Trophoblast cell (in vitro differentiated cells and primary cell): ENCODE measurements around the gene ABHD4.

Experiments used
- DNase-seq, 2 donors: peaks; one replicate each; pipeline ENCODE4 v3.0.0-alpha.2; 2016
- H2AFZ ChIP-seq: 2 replicates; pipeline ENCODE4 v1.6.1; 2013; ENCODE audit warnings: low read length, moderate library complexity, mild to moderate bottlenecking; ENCODE audit not compliant: insufficient read depth, poor library complexity
- H2AK5ac ChIP-seq: 2 replicates; pipeline ENCODE4 v1.6.1; 2013; ENCODE audit warnings: mild to moderate bottlenecking, low read length
- H2BK120ac ChIP-seq: 2 replicates; pipeline ENCODE4 v1.6.1; 2013; ENCODE audit warnings: low read length, mild to moderate bottlenecking, moderate library complexity; ENCODE audit not compliant: insufficient read depth, poor library complexity
- H2BK12ac ChIP-seq: 2 replicates; pipeline ENCODE4 v1.6.1; 2013; ENCODE audit warnings: mild to moderate bottlenecking, low read length, moderate library complexity
- H2BK5ac ChIP-seq: 2 replicates; pipeline ENCODE4 v1.6.1; 2013; ENCODE audit warnings: low read length, low read depth, moderate library complexity, mild to moderate bottlenecking; ENCODE audit not compliant: poor library complexity
- H3K14ac ChIP-seq: 2 replicates; pipeline ENCODE4 v1.6.1; 2013; ENCODE audit warnings: mild to moderate bottlenecking, low read length
- H3K18ac ChIP-seq: 2 replicates; pipeline ENCODE4 v1.6.1; 2013; ENCODE audit warnings: mild to moderate bottlenecking, low read length
- H3K23ac ChIP-seq: 2 replicates; pipeline ENCODE4 v1.6.1; 2013; ENCODE audit warnings: low read length
- H3K27ac ChIP-seq: 2 replicates; pipeline ENCODE4 v1.5.1; 2013; ENCODE audit warnings: low read depth, mild to moderate bottlenecking, inconsistent platforms, low read length, moderate library complexity
- H3K27me3 ChIP-seq: 2 replicates; pipeline ENCODE4 v1.6.1; 2013; ENCODE audit warnings: inconsistent platforms, mild to moderate bottlenecking, low read length, moderate library complexity; ENCODE audit not compliant: insufficient read depth
- H3K36me3 ChIP-seq, 2 experiments: 1 replicate in 1 of 2; 2 replicates in 1 of 2; pipeline ENCODE4 v1.6.1; 2013; ENCODE audit warnings: low read length in 2 of 2, mild to moderate bottlenecking in 2 of 2, moderate library complexity in 1 of 2; ENCODE audit not compliant: insufficient read depth in 2 of 2, control insufficient read depth in 1 of 2
- H3K4ac ChIP-seq: 2 replicates; pipeline ENCODE4 v1.6.1; 2013; ENCODE audit warnings: low read depth, mild to moderate bottlenecking, low read length, moderate library complexity
- H3K4me1 ChIP-seq, 2 experiments: 1 replicate in 1 of 2; 2 replicates in 1 of 2; pipeline ENCODE4 v1.6.1; 2013; ENCODE audit warnings: low read length in 2 of 2, mild to moderate bottlenecking in 2 of 2, moderate library complexity in 1 of 2; ENCODE audit not compliant: insufficient read depth in 2 of 2, control insufficient read depth in 1 of 2
- H3K4me2 ChIP-seq: 2 replicates; pipeline ENCODE4 v1.6.1; 2013; ENCODE audit warnings: inconsistent platforms, mild to moderate bottlenecking, low read length, moderate library complexity
- H3K4me3 ChIP-seq: 2 replicates; pipeline ENCODE4 v1.5.1; 2013; ENCODE audit warnings: mild to moderate bottlenecking, low read depth, low read length, inconsistent platforms
- H3K79me1 ChIP-seq: one replicate; pipeline ENCODE4 v1.6.1; 2013; ENCODE audit warnings: low read length
- H3K79me2 ChIP-seq: 2 replicates; pipeline ENCODE4 v1.6.1; 2013; ENCODE audit warnings: low read length, mild to moderate bottlenecking; ENCODE audit not compliant: control insufficient read depth, insufficient read depth, poor library complexity
- H3K9ac ChIP-seq: 2 replicates; pipeline ENCODE4 v1.6.1; 2013; ENCODE audit warnings: mild to moderate bottlenecking, low read length
- H3K9me3 ChIP-seq: 2 replicates; pipeline ENCODE4 v1.6.1; 2013; ENCODE audit warnings: low read depth, mild to moderate bottlenecking, control low read depth, inconsistent platforms, low read length; ENCODE audit not compliant: insufficient read depth
- H4K12ac ChIP-seq: 2 replicates; pipeline ENCODE4 v1.6.1; 2013; ENCODE audit warnings: low read depth, mild to moderate bottlenecking, low read length, moderate library complexity
- H4K8ac ChIP-seq: 2 replicates; pipeline ENCODE4 v1.6.1; 2013; ENCODE audit warnings: low read depth, mild to moderate bottlenecking, low read length, moderate library complexity
- H4K91ac ChIP-seq: one replicate; pipeline ENCODE4 v1.6.1; 2013; ENCODE audit warnings: low read depth, mild to moderate bottlenecking, low read length, moderate library complexity
- WGBS: extraction: QIAGEN DNeasy Blood & Tissue Kit; methylation state at CpG from one replicate; pipeline ENCODE4 v1.1.7; 2013; ENCODE audit warnings: missing lambda C conversion rate; ENCODE audit not compliant: insufficient read length, insufficient coverage; ENCODE audit errors: extremely low coverage; 5-methylcytosine and 5-hydroxymethylcytosine counted together

ABHD4 gene

GRCh38 chr14:22644305-22644635 lies 46.2 kb downstream of the ABHD4 start, which contains the start of gene OR6J1:
TSS of gene OR6J1 (minus strand) at chr14:22644352. CDS start at chr14:22634811, 9,541 bp downstream.
- H4K12ac ChIP-seq, result no peak within 1 kb of the TSS
- H4K91ac ChIP-seq, result no peak within 1 kb of the TSS
- H2BK5ac ChIP-seq, result no peak within 1 kb of the TSS
- H3K4me2 ChIP-seq, result no peak within 1 kb of the TSS
- H3K36me3 ChIP-seq, result no peaks in the 10 kb centered on the region
- no peak within 1 kb of the TSS for H3K4ac ChIP-seq
- H3K79me1 ChIP-seq, result no peaks in the 10 kb centered on the region
- no peak within 1 kb of the TSS for H4K8ac ChIP-seq
- no CpG with 5 or more reads among the region's 1 CpG for WGBS
- H3K18ac ChIP-seq, result no peak within 1 kb of the TSS
- H3K27ac ChIP-seq, result no peak within 1 kb of the TSS
- no peak within 1 kb of the TSS for H3K4me3 ChIP-seq
- H3K9me3 ChIP-seq, result no peaks in the 10 kb centered on the region
- no peak within 1 kb of the TSS for H3K23ac ChIP-seq
- H3K4me1 ChIP-seq, result no peaks in the 10 kb centered on the region
- H3K79me2 ChIP-seq, result no peaks in the 10 kb centered on the region
- no peak within 1 kb of the TSS for H2AK5ac ChIP-seq
- H2BK120ac ChIP-seq, result no peak within 1 kb of the TSS
- H3K9ac ChIP-seq, result no peak within 1 kb of the TSS
- H2BK12ac ChIP-seq, result no peak within 1 kb of the TSS
- H2AFZ ChIP-seq, result no peak within 1 kb of the TSS
- DNase-seq, result no peak
- H3K27me3 ChIP-seq, result no peaks in the 10 kb centered on the region
- no peak within 1 kb of the TSS for H3K14ac ChIP-seq

- no peak overlapping the region for H4K8ac ChIP-seq
- H3K4me3 ChIP-seq, result no peak overlapping the region
- no peak overlapping the region for H4K91ac ChIP-seq
- no peak overlapping the region for H3K18ac ChIP-seq
- no peaks in the 10 kb centered on the region for H3K36me3 ChIP-seq
- no peaks in the 10 kb centered on the region for H3K79me2 ChIP-seq
- no peak overlapping the region for H4K12ac ChIP-seq
- H3K4ac ChIP-seq, result no peak overlapping the region
- H3K23ac ChIP-seq, result no peak overlapping the region
- no peak overlapping the region for H3K14ac ChIP-seq
- H3K9me3 ChIP-seq, result no peaks in the 10 kb centered on the region
- H3K27ac ChIP-seq, result no peak overlapping the region
- no CpG with 5 or more reads among the region's 4 CpGs for WGBS
- no peak overlapping the region for H3K9ac ChIP-seq
- H2BK12ac ChIP-seq, result no peak overlapping the region
- no peak overlapping the region for H2AFZ ChIP-seq
- H2AK5ac ChIP-seq, result no peak overlapping the region
- no peak overlapping the region for H3K4me2 ChIP-seq
- peak in 1 of 2 donors; percentile 6 for DNase-seq
- no peak overlapping the region for H2BK120ac ChIP-seq
- no peaks in the 10 kb centered on the region for H3K4me1 ChIP-seq
- H3K27me3 ChIP-seq, result no peaks in the 10 kb centered on the region
- H2BK5ac ChIP-seq, result no peak overlapping the region
- no peaks in the 10 kb centered on the region for H3K79me1 ChIP-seq
Observed at GRCh38 chr14:22646570-22647254, 48.6 kb downstream of the ABHD4 start.

GRCh38 chr14:22648506-22648905 lies 50.4 kb downstream of the ABHD4 start:
- no peak overlapping the region for H3K27ac ChIP-seq
- H3K23ac ChIP-seq, result no peak overlapping the region
- no peak overlapping the region for H4K91ac ChIP-seq
- no peak overlapping the region for H2BK120ac ChIP-seq
- WGBS, result no CpG with 5 or more reads among the region's 2 CpGs
- no peak overlapping the region for H2BK5ac ChIP-seq
- no peak overlapping the region for H4K8ac ChIP-seq
- no peaks in the 10 kb centered on the region for H3K36me3 ChIP-seq
- H3K9me3 ChIP-seq, result no peaks in the 10 kb centered on the region
- no peak overlapping the region for H3K4me3 ChIP-seq
- no peaks in the 10 kb centered on the region for H3K79me1 ChIP-seq
- no peak overlapping the region for H3K14ac ChIP-seq
- H2AK5ac ChIP-seq, result no peak overlapping the region
- H2BK12ac ChIP-seq, result no peak overlapping the region
- H4K12ac ChIP-seq, result no peak overlapping the region
- no peak overlapping the region for H2AFZ ChIP-seq
- H3K27me3 ChIP-seq, result no peaks in the 10 kb centered on the region
- no peak overlapping the region for H3K9ac ChIP-seq
- H3K79me2 ChIP-seq, result no peaks in the 10 kb centered on the region
- H3K4me1 ChIP-seq, result no peaks in the 10 kb centered on the region
- H3K18ac ChIP-seq, result no peak overlapping the region
- no peak for DNase-seq
- H3K4me2 ChIP-seq, result no peak overlapping the region
- no peak overlapping the region for H3K4ac ChIP-seq

GRCh38 chr14:22650046-22650739 lies 52.1 kb downstream of the ABHD4 start:
- H3K4me2 ChIP-seq, result no peak overlapping the region
- no peak overlapping the region for H3K4me3 ChIP-seq
- H2BK120ac ChIP-seq, result no peak overlapping the region
- H4K91ac ChIP-seq, result no peak overlapping the region
- no peaks in the 10 kb centered on the region for H3K79me2 ChIP-seq
- no peak overlapping the region for H3K27ac ChIP-seq
- H3K9ac ChIP-seq, result no peak overlapping the region
- no peak overlapping the region for H3K23ac ChIP-seq
- no peaks in the 10 kb centered on the region for H3K36me3 ChIP-seq
- H3K4ac ChIP-seq, result no peak overlapping the region
- no peak overlapping the region for H3K14ac ChIP-seq
- H3K27me3 ChIP-seq, result no peaks in the 10 kb centered on the region
- H3K4me1 ChIP-seq, result no peaks in the 10 kb centered on the region
- H2BK12ac ChIP-seq, result no peak overlapping the region
- H2BK5ac ChIP-seq, result no peak overlapping the region
- no CpG with 5 or more reads among the region's 7 CpGs for WGBS
- H2AFZ ChIP-seq, result no peak overlapping the region
- DNase-seq, result no peak
- H2AK5ac ChIP-seq, result no peak overlapping the region
- H3K9me3 ChIP-seq, result no peaks in the 10 kb centered on the region
- no peak overlapping the region for H4K8ac ChIP-seq
- H3K79me1 ChIP-seq, result no peaks in the 10 kb centered on the region
- H3K18ac ChIP-seq, result no peak overlapping the region
- H4K12ac ChIP-seq, result no peak overlapping the region
